HG02852 (cell line): ENCODE results near the gene PDXP.

Experiments used
- ATAC-seq: cut with Tn5 transposase; IDR thresholded peaks from one replicate; pipeline ENCODE4 v1.9.1; 2021; ENCODE audit warnings: mild to moderate bottlenecking, moderate library complexity; ENCODE audit not compliant: unreplicated experiment

PDXP gene

DNA sequence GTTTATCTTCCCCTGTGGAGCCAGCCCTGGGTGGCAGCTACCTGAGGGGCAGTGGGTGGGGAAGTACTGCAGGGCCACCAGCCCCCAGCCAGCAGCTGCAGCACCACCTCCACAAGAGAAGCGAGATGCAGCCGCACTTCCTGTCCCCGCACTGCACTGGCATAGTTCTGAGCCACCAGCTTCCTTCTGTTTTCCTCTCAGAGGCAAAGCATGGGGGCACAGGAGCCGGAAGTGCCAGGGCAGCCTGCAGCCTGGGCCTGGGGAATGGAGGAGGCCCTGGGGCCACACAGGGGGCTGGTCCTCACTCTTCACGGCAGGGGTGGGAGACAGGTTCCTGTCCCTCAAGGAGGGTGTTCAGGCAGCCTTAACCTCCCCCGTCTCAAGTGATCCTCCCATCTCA, 31.0 kb upstream of the PDXP start:
- ATAC-seq, result no peak

DNA sequence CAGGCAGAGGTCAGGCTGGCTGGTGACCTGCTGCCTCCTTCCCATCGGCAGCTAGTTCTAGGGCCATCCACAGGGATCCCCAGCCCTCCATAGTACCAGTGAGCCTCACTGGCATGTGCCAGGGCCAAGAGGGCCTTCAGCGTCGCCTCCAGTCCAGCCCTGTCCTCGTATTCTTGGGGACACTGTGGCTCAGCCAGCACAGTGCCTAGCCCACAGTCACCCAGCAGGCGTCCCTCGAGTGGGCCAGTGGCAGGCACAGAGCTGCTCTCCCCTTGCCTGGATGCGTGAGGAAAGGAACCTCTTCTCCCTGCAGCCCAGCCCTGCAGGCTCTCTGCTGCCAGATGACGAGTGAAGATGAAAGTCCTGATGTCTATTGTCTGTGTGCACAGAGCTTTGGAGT, 29.7 kb upstream of the PDXP start:
- no peak for ATAC-seq

DNA sequence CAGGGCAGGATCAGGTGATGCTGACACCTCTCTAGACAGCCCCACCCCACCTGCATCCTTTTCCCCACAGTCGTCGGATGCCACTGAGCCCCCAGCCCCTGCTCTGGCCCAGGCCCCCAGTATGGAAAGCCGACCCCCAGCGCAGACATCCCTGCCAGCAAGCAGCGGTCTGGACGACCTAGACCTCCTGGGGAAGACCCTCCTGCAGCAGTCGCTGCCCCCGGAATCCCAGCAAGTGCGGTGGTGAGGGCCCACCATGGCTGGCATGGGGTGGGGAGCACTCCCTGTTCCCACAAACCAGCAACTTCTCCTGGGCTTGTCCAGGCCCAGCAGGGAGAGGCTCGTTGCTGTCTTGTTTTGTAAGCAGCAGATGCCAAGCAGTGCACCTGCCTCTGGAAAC, 28.6 kb upstream of the PDXP start:
- ATAC-seq, result no peak

DNA sequence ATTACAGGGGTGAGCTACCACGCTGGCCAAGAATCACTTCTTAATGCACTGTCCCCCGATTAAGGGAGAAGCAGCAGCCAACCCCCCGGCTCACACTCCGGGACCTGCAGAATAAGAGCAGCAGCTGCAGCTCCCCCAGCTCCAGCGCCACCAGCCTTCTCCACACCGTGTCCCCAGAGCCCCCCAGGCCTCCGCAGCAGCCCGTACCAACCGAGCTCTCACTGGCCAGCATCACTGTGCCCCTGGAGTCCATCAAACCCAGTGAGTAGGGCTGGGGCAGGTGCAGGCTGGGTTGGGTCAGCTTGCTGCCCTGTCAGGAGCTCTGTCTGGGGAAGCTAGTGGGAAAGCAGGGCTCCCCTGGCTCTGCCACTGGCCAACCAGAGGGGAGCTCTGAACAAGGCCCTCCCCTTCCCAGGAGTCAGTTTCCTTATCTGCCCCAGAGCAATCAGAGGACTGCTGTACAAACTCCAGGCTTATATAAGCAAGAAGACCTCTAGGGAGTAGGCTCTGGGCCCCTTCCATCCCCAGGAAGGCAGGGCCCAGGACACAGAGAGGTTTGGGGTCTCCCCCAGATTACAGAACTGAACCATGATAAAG, 27.6 kb upstream of the PDXP start:
- ATAC-seq, result no peak

DNA sequence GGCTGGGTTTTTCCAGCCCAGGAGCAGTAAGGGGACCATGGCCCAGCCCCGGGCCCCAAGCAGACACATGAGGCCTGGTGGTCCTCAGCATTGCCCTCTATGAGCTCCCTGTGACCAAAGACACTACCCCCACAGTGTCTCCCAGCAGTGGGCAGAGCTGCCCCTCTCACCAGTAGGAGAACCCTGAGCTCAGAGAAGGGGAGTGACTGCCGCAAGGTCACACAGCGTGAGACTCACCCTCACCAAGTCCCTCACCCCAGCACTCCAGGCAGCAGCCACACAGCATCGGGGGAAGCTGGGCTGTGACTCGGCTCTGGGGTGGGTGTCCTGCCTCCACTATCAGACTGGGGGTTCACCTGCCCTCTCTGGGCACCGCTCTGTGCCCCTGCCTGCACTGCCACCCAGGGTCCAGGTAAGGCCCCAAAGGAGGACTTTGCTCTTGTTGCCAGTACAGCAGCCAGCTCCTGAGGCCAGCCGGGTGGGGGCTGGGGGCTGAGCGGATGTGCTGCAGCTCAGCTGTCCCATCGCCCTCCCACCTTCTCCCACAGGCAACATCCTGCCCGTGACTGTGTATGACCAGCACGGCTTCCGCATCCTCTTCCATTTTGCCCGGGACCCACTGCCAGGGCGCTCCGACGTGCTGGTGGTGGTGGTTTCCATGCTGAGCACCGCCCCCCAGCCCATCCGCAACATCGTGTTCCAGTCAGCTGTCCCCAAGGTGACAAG, 26.9 kb upstream of the PDXP start:
- no peak for ATAC-seq

DNA sequence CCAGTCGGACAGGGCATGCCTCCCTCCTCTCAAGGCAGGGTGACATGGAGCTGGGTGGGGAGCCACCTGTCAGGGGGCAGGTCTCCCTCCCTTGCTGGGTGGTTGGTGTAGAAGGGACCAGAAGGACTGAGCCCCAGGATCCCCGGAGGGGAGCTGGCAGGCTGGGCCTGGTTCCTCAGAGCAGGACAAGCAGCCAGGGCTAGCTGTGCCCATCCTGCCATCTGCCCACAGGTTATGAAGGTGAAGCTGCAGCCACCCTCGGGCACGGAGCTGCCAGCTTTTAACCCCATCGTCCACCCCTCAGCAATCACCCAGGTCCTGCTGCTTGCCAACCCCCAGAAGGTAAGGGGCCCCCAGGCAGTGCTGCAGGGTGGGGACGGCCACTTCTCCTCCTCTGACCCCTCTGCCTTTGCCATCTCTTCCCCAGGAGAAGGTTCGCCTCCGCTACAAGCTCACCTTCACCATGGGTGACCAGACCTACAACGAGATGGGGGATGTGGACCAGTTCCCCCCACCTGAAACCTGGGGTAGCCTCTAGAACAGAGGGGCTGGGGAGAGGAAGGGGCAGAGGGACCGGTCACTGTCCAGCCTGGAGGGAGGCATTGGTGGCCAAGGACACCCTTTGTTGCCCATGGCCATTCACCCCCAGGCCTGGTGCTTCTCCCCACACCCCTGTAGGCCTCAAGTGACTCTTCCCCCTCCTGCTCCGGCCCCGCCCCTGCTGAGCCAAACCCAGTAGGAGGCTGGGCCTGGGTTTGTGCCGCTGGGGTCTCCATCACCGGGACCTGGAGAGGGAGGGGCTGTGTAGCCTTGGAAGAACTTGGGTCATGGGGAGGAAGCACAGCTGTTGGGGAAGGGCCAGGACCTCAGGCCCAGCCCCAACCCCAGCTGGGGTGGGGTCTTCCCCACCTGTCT, 26.1 kb upstream of the PDXP start:
- ATAC-seq, result peak; percentile 6

DNA sequence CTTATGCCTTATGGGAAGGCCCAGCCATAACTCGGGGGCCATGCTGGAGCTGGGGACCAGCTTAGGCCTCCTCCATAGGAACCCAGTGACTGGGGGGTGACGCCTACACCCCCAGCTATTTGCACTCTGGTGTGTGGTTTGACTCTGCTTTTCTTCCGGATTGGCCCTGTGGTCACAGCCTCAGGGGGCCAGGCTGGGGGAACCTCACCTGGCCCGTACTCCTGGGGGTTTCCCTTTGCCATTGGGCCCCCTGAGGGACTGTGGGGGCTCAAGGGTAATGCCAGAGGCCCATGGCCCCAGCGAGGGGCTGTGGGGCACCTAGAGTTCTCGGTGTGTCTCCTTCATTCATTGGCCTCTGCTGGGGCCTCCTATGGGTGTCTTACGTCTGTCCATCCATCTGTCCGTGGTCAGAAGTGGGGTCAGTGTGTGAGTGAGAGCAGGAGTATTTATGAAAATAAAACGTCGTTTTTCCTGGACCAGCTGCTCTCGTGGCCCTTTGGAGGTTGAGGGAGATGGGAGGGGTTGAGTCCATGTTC, 25.4 kb upstream of the PDXP start:
- peak; percentile 58 for ATAC-seq

DNA sequence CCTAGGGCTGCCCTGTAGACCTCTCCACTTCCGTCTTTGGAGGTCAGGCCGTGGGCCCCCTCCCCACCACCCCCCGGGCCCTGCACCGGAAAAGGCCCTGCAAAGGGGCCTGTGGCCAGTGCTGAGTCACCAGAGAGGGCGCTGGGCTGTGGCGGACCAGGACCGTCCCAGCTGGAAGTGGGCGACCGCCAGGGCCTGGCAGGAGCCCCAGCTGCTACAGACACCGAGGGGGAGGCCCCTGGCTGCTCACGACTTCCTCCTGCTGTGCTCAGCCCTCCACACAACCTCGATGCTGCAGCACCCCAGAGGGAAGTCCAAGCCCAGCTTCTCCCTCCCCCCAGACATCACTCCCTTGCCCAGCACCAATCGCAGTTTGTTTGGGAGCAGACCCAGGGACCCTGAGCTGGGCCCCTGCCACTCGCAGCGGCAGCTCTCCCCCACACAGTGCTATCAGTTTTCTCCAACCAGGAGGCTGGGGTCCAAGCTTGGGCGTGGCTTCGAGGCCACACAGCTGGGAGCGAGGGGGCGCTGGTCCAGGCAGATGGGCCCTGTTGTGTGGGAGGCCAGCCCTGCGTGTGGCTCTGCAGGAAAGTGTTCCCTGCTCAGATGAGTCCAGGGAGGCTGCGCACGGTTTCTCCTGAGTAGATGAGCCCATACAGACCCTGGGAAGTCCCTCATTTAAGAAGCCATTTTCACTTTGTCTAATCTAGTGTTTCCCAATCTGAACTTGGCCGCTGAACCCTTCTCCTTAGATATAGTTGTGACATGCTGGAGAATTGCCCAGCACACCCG, 24.7 kb upstream of the PDXP start:
- ATAC-seq, result peak; percentile 52

DNA sequence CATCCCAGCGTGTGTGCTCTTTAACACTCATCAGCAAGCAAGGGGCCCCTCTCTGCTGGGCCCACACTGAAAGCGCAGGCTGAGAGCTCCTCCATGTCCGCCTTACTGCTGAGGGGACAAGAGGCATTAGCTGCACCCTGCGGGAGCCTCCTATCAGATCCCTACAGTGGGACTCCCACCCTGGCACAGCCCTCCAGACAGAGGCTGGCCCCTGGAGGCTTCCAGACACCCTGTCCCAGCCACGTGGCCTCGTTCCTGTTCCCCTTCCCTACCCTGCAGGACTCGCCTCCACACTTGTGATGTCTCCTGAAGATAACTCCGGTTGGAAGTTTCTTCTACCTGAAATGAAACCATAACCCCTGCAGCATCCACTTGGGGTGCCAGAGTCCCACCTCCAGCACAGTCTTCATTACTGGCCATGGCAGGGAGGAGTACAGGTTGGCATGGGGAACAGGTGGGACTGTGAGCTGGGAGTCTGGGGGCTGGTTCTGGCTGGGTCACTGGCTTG, 24.1 kb upstream of the PDXP start:
- no peak for ATAC-seq

DNA sequence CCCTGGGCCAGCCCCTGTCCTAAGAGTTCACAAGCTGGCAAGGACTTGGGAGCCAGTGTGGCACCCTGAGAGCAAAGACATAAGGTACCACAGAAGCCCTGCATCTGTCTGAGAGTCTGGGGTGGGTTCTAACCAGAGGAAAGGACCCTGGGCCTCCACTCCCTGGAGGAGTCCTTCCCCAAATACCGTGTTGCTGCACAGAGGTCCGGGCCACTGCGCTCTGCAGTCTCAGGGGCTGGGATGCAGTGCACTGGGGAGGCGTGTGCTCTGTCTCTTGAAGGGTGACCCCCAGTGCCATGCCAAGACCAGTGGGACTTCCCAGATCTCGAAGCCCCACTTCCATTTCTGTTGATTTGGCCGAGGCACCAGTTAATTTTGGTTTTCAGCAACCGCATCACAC, 23.4 kb upstream of the PDXP start:
- no peak for ATAC-seq

DNA sequence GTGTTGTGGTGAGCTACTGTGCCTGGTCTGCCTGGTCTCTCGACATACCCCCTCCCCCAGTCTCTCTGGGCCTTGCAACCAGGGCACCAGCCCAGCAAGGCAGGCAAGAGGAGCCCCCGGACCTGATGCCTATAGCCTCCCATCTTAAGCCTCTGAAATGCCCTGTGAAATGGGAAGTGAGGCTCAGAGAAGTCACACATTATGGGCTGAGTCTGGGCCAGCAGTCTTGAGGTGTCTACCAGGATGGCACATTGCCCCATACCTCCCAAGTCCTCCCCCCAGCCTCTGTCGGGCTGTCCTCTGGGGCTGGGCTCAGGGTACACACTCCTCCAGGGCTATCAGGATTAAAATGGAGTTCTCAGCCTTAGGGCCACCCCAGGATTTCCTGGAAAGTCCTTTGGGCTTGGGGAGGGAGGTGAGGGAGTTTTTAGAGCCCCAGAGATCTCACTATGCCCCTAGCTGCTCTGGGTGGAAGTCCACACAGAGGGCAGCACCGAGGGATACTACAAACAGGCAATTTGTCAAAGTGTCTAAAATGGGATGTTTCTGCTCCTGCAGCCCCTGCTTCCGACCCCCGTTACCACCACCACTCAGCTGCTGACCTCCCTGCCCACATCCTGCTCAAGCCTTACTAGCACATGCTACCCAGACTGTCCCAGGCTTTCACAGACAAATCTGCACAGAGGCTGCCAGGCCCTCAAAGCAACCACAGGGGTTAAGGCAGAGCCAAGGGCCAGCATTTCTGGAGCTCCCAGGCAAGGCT, 22.2 kb upstream of the PDXP start:
- no peak for ATAC-seq

DNA sequence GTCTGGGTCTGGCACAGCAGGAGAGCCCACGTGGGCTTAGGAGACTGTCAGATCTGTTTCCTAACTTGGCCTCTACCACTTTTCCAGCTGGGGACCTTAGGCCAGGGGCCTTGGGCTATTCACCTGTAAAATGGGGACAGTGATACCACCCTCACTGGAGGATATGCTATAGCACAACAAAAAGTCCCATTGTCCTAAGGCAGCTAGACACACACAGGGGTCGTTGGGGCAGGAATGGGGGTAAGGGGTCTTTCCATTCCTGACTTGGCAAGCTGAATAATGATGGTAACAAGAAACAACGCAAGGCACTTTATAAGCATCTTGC, 21.6 kb upstream of the PDXP start:
- no peak for ATAC-seq

DNA sequence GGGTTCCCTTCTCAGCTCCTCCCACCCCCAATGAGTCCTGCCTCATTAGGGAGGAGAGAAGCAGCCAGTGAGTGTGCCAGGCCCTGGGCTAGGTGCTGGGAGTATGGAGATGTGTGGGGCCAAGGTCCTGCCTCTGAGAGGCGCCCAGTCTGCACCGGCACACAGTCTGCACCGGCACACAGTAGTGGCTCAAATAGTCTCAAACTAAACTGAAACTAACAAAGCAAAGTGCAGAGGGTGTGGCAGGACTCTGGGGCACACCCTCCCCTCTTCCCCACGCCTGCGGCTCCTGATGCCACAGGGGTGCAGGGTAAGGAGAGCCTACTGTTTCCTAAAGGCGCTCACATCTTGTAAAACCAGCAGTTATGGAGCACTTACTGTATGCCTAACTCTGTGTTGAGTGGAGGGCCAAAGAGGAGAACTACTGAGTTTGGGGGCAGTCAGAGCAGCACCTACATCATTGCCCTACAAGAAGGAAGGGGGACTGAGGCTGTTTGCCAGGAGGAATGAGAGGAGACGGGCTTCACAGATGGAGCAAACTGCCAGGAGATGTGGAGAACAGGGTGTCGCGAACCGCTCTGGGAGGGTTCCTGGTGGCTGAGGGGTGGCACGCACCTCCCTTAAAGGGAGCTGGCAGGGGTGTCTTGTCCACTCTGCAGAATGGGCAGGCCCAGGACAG, 20.0 kb upstream of the PDXP start:
- ATAC-seq, result no peak

DNA sequence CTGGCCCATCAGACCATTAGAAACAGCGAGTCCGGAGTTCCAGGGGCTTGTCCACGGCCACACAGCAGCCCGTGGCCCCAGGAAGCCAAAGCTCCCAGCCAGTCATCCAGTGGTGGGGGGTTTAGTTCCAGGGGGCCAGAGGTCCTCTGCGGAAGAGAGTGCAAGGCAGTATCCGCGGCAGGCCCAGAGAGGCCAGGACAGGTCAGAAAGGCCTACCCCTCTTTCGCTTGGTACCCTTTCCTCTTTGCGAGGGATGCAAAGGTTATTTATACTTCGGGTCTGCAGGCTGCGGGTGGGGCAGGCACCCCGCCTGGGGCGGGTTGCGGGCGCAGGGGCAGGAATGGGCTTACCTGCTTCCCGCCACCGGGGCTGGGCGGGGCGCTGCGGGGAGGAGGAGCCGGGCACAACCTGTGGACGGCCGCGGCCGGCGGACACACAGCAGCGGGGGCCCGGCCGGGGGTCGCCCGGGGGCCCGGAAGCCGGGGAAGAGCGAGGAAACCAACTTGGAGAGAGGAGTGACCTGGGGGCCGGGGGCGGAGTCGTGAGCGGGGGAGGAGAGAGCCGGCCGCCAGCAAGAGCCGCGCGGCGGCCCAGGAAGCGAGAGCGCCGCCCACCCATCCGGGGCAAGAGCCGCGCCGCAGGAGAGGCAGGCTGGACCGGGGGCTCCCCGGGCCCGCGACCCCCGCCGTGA, 19.3 kb upstream of the PDXP start, which contains the start of gene SH3BP1:
Gene SH3BP1, plus strand, starts transcription at position 600 of the 691 bp plus-strand sequence. CDS start 119 bp downstream, outside the sequence.
- no peak for ATAC-seq

DNA sequence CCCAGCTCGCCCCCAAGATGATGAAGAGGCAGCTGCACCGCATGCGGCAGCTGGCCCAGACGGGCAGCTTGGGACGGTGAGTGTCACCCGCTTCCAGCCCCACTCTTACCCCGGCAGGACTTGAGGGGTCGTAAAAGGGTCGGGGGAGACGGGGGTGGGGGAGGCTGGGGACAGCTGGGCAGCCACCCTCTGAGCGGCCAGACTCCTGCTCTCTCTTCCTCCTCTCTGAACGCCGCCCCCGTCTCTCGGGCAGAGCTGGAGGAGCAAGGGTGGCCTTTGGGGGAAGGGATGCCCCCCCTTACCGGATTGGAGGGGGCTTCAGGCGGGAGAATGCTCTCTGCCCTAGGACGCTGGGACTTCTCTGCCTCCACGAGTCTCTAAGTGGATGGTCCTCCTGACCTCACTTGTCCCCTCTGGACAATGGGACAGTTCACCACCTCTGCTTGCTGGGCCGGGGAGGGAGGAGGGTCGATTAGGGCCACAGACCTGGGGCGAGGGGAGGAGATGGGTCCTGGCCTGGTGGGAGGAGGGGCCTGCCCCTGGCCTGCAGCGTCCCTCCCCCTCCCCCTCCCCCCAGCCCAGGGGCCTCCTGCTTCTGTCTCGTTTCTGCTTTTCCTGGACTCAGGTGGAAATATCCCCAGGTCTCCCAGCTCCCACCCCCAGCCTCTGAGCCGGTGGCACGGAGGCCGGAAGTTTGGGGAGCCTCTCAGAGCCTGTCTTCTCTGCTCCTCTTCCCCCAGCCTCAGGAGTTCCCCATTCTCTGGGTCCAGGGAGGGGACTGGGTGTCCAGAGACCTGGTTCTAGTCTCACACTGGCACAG, 18.5 kb upstream of the PDXP start:
- ATAC-seq, result no peak

DNA sequence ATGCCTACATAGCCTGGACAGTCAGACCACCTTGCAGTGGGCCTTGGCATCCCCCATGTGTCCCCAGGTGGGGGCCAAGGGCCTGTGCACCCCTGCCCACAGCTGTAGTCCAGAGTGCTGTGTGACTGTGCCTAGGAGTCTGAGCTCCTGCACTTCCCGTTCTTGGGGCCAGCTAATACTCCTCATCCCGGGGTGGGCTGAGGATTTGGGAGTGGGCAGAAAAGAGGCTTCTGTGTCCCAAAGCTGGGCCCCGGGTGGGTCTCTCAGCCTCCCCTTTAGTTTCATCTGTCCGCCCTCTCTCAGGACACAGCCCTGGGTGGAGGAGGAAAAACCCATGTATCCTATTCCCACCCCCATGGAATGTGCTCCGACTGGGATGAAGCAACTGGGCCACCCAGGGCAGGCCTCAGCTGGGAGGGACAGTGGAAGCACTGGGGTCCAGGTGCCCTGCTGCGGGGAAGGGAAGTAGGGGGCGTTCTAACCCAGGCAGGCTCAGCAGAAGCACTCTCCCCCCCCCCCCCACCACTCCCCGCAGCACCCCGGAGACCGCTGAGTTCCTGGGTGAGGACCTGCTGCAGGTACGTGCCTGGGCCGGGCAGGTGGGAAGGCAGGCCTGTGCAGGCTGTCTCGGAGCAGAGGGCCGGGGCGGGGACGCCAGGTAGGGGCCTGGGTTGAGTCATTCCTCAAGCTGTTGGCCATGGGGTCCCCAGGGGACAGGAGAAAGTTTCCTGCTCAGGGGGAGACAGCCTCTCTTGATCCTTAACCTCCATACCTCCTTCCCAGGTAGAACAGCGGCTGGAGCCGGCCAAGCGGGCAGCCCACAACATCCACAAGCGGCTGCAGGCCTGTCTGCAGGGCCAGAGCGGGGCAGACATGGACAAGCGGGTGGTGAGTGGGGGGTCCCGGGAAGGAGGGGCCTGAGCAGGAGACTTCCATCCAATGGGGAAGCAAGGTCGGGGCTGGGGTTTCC, 17.6 kb upstream of the PDXP start:
- no peak for ATAC-seq

DNA sequence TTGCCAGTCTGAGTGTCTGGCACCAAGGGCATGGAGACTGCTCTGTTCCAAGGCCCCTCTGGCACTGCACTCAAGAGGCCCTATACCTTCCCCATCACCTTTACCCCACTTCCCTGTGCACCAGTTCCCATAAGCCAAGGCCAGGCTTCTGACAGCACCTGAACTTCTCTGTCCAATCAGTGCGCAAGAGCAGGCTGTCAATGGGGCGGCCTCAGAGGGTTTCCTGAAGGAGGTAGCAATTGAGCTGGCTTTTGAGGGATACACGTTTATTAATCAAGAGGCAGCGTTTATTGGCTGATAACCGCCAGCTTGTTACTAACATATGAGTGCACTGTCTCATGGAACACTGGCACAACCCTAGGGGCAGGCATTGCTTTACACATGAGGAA, 17.0 kb upstream of the PDXP start:
- no peak for ATAC-seq
